DMS 273 (cell line): ENCODE results near the gene WDR1.

ENCODE experiments used
- DNase-seq: peaks from one replicate; lab custom pipeline; 2025; ENCODE audit not compliant: unreplicated experiment; lab: John Stamatoyannopoulos, UW

The WDR1 gene

DNA sequence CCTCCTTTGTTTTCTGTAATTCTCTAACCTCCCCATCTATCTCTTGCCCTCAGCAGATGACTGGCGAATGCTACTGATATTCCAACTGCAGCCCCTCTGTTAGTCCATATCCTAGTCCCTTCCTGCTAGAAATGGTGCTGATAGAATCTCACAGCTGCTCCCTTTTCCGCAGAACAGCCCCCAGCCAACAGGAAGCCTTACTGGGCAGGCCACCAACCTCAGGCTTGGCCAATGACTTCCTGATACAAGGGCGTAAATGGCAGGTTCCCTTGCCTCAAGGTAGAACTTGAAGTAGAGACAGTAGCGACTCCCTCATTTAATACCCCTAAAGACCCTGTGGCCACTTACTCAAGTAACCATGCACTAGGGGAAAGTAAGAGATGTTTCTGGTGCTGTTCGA, 68.6 kb downstream of the WDR1 start:
- DNase-seq: no peak

DNA sequence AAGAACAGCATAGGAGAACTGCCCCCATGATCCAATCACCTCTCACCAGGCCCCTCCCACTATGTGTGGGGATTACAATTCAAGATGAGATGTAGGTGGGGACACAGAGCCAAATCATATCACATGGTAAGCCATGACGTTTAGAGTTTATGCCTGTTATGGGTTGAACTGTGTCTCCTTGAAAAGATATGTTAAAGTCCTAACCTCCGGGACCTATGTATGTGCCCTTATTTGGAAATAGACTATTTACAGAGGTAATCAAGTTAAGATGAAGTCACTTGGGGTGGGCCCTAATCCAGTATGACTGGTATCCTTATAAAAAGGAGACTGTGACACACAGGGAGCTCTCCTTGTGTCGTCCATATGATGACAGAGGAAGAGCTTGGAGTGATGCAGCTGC, 70.1 kb downstream of the WDR1 start:
- no peak for DNase-seq

DNA sequence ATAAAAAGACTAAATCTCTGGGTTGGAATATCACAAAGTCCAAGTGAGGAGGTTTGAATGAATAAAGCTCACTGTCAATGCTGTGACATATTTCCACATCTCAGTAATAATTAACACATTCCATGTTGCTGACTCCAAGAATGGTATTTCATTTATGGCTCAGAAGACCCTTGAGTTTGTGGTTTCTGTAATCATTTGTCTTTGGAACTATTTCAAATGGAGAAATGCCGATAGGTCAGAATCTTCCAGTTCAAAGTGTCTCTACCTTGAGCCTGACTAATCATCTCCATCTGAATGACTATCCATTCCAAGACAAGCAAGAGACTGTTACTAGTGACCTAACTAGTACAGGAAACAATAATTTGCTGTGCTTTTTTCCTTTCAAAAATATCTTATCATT, 71.1 kb downstream of the WDR1 start:
- DNase-seq: no peak

DNA sequence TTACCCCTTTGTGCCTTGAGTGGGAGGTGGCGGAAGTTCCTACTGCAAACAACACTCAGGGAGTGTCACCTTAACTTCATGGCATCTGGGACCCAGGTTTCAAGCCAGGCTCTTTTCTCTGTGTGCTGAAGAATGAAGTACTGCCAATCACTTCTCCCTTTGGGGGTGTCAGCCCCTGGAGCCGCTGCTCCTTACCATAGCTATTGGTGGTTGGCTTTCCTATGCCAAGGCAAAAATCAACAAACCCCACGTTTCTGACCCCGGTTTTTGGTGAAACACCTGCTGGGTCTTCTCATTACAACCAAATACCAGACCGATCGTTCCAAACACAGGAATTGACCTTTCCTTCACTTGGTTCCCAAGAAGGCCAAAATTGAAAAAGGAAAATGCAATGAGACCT, 75.6 kb downstream of the WDR1 start:
- no peak for DNase-seq

DNA sequence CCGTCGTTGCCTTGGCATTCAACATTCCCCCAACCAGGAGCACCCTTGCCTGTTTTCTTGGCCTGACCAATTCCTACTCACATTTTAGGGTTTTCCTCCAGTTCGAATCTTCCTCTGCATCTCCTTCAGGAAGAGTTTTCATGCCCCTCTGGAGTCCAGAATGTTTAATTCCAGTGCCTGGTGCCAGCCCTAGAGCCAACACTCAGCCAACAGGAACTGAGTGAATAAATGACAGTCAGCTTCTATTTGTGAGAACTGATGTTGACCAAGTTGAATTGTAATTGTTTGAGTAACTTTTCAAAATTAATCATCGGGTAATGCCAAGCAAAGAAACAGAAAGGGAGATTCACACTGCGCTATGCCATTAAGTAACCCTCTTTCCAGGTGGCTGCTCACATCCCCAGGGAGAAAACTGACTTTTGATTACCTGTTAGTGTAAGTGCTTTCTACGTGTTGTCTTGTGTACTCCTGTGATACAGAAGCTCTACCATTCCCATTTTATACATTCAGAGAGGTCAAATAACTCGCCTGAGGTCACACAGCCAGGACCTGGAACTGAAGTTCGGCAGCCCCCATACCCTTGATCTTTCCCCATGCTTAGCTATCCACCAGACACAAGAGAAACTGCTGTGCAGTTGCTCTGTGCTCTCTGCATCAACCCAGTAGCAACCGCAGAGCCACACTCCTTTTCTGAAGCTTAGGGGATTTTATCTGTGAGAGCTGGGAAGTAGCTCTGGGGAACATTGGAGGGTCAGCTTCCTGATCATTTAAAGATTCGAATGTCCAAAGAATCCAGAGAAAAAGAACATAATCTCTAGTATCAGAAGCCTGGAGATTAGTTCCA, 76.3 kb downstream of the WDR1 start:
- no peak for DNase-seq

DNA sequence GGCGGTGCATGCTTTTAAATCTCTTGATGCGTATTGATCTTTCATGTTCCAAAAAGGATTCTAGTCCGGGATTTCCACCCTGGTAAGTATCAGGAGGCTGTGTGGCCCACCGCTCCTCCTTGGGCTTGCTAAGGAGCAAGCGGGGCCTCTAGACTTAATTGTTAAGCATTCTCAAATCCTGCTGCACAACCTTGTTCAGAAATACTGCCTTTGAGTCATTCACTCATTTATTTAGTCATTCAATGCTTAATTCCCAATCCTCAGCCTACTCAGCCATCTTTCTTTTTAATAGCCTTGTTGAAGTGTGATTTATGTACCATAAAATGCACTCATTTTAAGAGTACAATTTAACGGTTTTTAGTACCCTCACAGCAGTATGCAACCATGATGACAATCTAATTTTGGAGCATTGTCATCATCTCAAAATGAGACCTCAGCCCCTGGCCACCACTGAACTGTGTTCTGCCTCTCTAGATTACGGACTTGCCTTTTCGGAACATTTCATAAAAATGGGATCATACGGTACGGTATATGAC, 79.7 kb downstream of the WDR1 start:
- no peak for DNase-seq

DNA sequence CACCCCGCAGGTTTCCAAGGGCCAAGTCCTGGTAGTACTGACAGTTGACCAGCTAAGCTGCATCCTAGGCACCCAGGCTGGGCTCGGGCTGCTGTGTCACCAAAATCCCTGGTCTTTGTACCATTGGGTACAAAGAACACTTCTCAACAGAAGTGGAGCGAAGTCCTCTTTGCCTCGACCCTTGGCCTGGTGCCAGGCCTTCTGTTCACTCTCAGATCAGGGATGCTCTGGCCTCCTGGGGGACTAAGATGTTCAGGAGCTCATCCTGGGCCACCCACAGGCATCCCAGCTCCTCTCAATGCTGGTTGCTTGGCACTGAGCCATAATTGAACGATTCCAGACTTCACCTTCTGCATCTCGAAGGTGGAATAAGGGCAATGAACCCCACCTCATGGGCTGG, 81.5 kb downstream of the WDR1 start:
- peak; percentile 27 for DNase-seq

DNA sequence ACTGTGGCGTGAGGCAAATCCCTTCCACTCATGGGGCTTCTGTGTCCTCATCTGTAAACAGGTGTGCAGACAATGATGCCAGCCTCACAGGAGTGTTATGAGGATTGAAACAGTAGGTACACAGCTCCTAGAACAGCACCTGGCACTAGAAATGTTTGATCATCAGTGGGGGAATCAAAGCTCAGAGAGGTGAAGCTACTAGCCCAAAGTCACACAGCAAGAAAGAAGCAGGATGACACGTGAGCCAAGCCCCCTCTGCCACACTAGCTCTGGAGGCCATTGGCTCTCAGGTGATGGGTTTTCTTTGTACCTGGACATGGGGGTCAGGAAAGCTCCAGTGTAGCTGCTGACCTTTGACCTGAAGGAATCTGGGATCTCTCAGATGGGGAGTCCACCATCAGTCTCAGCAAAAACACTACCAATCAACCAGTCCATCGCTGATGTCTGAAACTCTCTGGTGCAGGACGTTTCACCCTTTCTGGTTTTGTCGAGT, 81.9 kb downstream of the WDR1 start:
- no peak for DNase-seq

DNA sequence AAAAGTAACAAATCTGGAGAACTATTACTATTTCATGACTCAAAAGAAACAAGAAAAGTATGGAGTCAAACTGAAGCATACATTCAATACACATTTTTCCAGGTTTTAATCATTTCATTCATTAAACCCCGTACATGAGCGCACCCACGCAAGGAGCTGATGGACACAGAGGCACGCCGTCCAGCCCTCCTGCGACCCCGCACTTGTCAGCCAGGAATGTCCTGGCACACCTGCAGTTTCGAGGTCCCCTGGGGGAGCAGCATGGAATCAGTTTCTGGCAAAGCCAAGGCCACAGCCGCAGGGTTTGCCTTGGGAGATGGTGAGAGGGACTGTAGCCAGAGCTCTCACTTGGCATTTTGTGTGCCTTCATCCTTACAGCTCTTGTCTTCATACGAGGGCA, 82.5 kb downstream of the WDR1 start:
- DNase-seq: no peak

DNA sequence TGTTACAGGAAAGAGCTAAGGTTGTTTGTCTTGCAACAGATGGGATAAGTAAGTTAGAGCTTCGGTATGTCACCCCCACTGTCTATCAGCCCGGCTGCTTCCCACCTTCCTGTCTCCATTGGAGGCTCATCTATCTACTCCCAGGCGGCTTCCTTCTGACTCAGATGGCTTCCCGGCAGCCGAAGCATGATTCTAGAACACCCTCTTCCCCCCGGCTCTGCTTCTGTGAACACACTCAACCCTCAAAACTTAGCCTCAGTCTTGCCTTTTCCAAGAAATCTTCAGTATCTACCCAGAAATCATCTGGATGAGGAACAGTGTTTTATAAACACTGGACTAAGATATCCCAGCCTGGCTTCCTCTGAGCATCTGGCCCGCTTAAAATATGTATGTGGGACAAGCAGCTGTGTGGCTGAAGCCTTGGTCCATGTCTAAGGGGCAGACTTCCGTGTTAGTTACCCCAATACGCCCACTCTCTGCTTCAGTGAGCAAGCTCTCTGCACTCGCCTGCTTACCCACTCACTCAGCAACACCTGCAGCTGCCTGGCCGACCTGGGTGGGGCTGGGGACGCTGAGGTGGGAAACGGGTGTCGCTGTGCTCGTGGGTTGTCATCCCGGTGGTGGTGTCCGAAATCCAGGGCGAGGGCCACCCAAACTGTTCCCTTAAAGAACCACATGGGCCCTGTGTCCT, 83.3 kb downstream of the WDR1 start:
- DNase-seq: peak; percentile 25

DNA sequence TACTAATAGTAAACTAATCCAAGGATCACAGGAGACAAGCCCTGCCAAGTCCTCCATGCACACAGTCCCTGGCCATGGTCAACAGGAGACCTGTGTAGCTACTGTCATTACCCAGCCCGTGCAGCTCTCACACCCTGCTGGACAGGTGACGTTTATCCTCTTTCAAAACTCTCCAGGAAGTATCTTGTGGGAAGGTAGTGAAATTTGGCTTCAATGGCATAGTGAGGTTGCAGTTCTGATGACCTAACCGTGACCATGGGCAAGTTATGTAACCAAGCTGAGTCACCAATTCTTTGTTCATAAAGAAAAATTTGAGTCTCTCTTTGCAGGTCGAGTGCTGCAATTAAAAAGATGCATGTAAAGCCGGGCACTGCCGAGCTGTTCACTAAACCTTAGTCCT, 84.0 kb downstream of the WDR1 start:
- DNase-seq: no peak

DNA sequence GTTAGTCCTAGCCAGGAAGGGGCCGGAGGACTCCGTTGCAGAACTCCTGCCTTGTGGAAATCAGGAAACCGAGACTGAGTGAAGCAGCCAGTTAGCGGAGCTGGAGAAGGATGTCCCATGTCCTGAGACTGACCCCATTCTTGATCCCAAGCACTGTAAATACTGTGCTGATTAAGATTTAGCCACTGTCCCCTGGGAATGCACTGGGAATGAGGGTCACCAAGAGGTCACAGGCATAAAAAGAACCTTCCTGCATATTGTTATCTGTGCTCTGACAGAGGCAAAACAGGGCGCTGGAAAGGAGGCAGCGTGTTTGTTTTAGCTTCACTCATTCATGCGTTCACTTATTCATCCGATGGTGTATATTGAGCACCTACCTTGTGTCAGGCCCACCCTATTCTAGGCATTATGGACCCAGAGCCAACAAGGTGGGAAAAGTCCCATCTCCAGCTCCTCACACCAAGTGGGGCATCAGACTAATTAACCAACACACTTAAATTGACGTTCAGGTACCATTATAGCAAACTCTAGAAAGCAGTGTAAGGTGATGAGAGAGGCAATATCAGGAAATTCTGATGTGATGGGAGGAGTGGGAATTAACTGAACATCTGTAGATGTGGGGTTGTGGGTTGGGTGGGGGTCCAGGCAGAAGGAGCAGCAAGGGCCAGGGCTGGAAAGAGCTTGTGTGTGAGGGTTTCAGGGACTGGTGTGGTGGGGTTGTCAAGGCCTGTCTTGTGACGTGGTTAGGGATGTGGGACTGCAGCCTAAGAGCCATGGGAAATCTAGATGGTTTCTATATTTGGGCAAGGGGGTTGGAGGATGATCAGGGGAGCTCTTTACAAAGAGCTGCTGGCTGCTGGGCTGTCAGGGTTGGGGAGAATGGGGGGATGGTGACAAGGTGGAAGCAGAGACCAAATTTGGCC, 84.7 kb downstream of the WDR1 start:
- DNase-seq: no peak

DNA sequence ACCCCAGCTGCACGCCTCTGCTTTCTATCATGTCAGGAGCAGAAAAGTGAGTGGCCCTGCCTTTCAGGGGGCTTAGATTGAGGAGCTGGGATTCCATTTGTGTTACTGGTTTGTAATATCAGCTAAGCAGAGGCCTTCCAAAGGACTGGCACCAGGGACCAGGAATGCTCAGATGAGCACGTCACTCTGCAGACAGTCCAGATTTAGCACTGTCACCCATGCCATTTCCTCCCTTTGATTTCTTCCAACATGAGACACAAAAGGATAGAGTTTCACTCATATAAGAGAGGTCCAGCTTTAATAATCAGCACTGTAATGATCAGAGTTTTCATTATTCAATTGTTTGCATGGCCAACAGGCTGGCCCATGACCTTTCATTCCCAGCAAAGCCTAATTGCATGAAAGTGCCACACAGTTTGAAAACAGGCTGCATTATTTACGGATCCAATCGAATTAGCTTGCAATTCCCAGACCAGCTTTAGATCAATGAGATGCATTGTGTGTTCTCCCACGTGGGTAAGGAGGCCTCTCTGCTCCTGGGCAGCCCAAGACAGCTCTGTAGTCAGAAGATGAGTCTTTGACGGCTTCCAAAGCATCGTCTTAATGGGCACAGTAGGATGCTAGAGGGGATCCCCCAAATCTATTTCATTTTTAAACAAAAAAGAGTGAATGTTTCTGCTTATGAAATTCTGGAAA, 85.5 kb downstream of the WDR1 start:
- no peak for DNase-seq

DNA sequence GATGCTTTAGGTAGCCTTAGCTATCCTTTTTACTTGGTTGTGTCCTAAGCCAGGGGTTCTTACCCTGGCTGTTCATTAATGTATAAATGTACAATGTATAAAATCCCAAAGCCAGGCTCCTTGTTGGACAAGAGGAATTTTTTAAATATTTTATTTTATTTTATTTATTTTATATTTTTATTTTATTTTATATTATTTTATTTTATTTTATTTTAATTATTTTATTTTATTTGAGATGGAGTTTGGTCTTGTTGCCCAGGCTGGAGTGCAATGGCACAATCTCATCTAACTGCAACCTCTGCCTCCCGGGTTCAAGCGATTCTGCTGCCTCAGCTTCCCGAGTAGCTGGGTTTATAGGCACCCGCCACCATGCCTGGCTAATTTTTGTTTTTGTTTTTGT, 87.2 kb downstream of the WDR1 start:
- no peak for DNase-seq

DNA sequence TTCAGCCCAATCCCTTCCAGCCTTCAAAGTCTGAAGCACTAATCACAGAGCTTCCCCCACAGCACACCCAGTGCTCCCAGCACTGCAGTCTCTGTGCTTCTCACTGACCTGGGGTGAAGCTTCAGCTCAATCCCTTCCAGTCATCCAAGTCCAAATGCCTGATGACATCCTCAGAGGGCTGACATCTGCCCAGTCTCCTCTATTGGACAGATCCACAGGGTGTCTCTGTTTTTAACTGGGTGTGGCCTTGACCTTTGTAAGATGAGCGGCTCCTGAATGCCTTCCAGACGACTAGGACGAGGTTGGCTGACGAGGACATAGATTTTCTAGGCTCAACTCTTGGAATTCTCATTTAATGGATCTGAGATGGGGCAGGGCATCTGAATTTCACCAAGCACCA, 87.7 kb downstream of the WDR1 start:
- no peak for DNase-seq

DNA sequence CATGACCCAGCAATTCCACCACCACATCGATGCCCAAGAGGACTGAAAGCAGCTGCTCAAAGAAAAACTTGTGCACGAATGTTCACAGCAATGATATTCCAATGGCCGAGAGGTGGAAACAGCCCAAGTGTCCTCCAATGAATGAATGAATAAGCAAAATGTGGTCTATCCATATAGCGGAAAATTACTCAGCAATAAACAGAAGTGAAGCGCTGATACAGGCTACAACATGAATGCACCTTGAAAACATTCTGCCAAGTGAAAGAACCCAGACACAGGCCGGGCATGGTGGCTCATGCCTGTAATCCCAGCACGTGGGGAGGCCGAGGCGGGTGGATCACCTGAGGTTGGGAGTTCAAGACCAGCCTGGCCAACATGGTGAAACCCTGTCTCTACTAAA, 90.1 kb downstream of the WDR1 start:
- DNase-seq: no peak

DNA sequence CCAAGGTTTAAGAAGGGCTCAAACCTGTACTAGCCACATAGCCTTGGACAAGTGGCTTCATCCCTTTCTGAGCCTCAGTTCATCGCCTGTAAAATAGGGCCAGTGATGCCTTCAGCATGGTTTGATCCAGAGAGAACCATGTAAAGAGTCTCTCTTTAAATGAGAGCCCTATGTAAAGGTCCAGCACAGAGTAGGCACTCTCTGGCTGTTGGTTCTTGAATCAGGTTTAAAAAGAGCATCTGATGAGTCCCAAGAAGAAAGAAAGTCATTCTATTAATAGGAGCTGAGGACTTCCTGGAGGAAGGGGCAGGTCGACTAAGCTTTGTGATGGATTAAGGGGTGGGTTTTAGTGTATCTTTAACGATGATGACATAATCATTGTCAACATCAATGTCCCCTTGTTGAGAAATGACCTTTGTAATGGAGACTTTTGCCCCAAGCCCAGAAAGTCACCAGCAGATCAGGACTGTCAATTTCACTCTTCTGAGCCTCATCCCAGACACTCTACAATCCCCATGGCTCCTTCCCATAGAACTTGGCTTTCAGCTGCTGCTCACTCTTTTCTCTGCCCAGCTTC, 91.3 kb downstream of the WDR1 start:
- DNase-seq: no peak
